Left cardiac atrium (tissue), 4 donors: ENCODE results near the gene UBE2U. TPM values are rescaled to one million over a fixed set of nuclear protein-coding genes. Genes with fewer than 3 reads are reported as not detected.
"Not testable (repeated sequence)": the region's sequence is repeated elsewhere in the genome, so short reads cannot be mapped to it uniquely, and the experiment has no call there.

Source experiments
- ATAC-seq, 2 donors: fragments of 200-7000 bp; cut with Tn5 transposase; one replicate each; pipeline ENCODE4 v1.9.1; 2020; ENCODE audit warnings: mild to moderate bottlenecking in 2 of 2, moderate library complexity in 2 of 2
- DNase-seq: peaks from one replicate; pipeline ENCODE4 v3.0.0-alpha.2; 2020
- intact Hi-C, 2 donors: fragments of 100-400 bp; cut with DNase I; formaldehyde crosslinking; loops; one replicate each; pipeline versions ENCODE4 v1.14.1 to v1.15.1; 2022 to 2023
- total RNA-seq, 2 donors: library from RNA; stranded (reverse); fragmentation: NEBNext Ultra II Directional; extraction: Animal tissue kit (Norgen Biotek cat#: 25700); gene quantifications; one replicate each; pipeline ENCODE4 v1.2.1, GENCODE V29; 2021
- donor health status: DM: no; HTN: yes; CAD: no.
- donor health status: DM: no; HTN: yes; CAD: no; lungs with severe emphysema.
- donor health status: DM: yes; HTN: yes; CAD: no.
- donor health status: Dilated cardiomyopathy.

Gene UBE2U
- total RNA-seq, 2 donors from 2014 or later: not detected

DNA sequence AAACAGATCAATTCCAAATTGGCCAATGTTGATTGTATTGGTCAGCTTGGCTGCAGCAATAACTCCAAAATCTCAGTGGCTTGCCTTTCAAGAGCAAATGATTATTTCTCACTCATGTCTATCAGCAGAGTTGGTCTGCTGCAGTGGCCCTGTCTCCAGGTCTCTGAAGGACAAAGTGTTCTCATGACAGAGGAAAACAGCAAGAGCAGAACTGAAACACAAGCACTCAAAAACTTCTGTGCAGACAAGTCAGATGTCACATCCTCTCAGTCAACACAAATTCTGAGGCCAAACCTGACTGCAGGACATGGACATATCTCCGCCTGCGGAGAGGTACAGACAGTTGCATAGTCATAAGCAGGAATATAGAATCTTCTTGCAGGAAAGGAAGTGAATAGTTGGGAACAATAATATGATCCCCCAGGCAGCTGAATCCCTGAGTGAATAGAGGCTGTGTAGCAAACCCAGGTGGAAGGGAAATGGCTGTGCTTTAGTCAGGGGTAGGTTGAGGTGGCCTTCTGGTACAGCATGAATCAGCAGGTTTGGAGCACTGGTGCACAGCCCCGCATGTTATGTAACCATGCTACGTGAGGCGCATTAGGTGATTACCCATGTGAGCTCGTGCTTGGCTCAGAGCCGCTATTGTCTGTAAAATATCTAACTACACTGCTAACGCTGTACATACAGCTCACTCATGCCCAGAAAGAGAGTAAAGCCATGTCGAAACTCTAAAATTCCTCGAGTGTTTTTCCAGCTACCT, 17.1 kb upstream of the UBE2U start:
- peak; percentile 26 to 57 for ATAC-seq
- no peak for DNase-seq
- intact Hi-C loops: no loop called here

GRCh38 chr1:64186898-64187280, 16.5 kb upstream of the UBE2U start:
- ATAC-seq (no peak), DNase-seq (no peak)
- intact Hi-C loops: no loop called here

- DNase-seq (no peak), ATAC-seq (no peak)
- intact Hi-C loops: no loop called here
These were observed 15.8 kb upstream of the UBE2U start for GRCh38 chr1:64187646-64188045.

DNA sequence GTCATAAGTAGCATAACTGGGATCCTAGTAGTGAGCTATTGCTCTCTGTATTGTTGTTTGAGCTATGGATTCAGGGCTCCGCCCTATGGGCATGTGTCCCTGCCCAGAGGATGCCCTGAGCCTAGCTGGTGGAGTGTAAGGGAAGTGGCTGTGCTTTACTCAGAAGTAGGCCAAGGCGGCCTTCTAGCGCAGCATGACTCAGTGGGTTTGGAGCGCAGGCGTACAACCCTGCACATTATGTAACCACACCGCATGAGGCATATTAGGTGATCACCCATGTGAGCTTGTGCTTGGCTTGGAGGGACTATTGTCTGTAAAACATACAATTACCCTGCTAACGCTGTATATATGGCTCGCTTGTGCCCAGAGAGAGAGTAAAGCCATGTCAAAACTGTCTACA, 11.1 kb upstream of the UBE2U start:
- no peak for DNase-seq
- ATAC-seq: no peak
- intact Hi-C loops: no loop called here

GRCh38 chr1:64194168-64195080, 9.0 kb upstream of the UBE2U start:
- ATAC-seq: no peak
- no peak for DNase-seq
- intact Hi-C loops: no loop called here

GRCh38 chr1:64195081-64195395, 8.4 kb upstream of the UBE2U start:
- ATAC-seq: no peak
- intact Hi-C loops: no loop called here

DNA sequence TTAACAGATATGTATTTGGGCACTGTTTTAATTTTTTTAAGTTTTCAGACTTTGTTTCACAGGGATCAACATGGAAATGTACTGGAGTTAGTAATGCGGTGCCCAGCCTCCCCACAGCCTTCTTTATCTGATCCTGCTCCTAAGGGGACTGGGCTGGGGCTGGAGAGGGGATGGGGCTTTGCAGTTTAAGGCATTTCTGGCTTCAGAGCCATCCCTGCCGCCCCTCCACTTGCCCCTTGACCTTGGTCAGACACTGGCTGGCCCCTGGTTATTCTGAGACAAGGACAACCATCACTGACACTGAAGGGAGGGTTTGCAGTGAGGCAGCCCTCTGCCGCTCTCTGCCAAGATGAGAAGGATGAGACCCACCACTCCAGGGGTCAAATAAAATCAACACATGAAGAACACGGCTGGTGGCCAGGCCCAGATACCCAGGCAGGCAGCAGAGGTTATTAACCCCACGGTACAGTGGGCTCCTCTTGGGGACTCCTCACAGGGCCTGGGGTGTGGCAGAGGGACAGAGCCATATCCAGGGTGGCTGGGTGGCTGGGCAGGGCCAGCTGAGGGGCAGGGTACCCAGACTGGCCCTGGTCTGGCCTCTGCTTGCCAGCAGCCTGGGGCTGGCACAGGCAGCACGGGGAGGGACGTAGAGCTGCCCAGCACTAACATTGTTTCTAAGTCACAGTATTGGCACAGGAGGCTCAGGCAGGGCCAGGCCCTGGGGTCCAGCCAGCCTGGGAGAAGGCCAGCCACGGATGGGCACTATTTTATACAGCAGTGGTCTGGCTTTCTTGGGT, 7.2 kb upstream of the UBE2U start:
- ATAC-seq (peak; percentile 49 to 76), DNase-seq (no peak)

More at GRCh38 chr1:64195081-64195395, 8.4 kb upstream of the UBE2U start:
- no peak for DNase-seq

DNA sequence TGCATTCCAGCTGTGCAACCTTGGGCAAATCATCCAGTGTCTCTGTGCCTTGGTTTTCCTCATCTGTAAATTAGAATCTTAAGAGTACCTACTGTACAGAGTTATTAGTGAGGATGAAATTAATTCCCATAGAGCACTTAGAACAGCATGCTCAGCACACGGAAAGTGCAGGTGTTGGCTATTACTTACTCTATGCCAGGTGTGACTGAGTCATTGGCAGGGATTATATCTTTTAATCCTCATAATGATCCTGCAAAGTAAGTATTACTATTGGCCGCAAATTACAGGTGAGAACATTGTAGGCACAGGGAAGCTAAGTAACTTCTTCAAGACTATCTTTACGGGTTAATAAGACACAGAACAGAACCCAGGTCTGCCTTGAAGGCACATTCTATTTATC, 6.3 kb upstream of the UBE2U start:
- ATAC-seq (no peak), DNase-seq (no peak)
- intact Hi-C loops: no loop called here

More for the DNA sequence above, 7.2 kb upstream of the UBE2U start:
- intact Hi-C loops: no loop called here

GRCh38 chr1:64199154-64199553, 4.3 kb upstream of the UBE2U start:
- DNase-seq (no peak), ATAC-seq (no peak)
- intact Hi-C loops: no loop called here

- intact Hi-C loops: no loop called here
- DNase-seq (no peak), ATAC-seq (no peak)
These were observed 3.4 kb upstream of the UBE2U start for GRCh38 chr1:64200064-64200463.

GRCh38 chr1:64209221-64209620, 5.8 kb downstream of the UBE2U start:
- no peak for DNase-seq
- ATAC-seq: no peak
- intact Hi-C loops: no loop called here

DNA sequence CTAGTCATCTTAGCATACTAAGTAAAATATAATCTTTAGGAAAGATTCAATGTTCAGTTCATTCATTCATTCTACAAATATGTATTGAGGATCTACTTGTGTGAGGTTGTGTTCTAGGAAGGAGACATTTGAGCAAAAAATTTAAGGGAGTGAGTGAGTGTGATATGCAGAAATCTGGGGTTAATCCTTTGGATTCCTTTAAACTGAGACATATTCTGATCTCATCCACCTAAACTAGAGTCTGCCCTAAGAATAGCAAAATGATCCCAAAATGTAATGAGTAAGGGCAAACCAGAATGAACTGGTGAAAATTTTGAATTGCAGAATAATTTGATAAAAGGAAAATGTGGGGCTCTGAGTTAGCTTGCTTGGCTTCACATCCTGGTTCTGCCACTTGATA, 8.6 kb downstream of the UBE2U start:
- ATAC-seq (peak in 1 of 2 donors; percentile 78), DNase-seq (no peak)
- intact Hi-C loops: no loop called here

DNA sequence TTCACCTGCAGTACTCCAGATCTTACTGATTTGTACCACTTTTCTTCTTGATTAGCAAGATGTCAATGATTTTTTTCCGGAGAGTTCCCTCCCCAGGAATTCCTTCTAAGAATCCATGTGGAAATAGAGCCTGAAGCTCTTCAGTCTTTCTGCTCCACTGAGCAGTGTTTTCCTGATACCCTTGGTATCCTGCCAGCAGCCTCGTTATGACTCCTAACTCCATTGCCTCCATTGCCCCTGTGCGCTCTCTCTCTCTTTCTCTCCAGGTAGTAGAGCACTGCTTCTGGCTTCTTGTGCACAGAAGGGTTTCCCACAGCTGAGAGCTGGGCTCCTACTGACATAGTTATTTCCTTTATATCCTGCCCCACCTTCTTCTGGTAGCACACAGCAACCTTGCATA, 12.2 kb downstream of the UBE2U start:
- no peak for ATAC-seq
- intact Hi-C loops: no loop called here

DNA sequence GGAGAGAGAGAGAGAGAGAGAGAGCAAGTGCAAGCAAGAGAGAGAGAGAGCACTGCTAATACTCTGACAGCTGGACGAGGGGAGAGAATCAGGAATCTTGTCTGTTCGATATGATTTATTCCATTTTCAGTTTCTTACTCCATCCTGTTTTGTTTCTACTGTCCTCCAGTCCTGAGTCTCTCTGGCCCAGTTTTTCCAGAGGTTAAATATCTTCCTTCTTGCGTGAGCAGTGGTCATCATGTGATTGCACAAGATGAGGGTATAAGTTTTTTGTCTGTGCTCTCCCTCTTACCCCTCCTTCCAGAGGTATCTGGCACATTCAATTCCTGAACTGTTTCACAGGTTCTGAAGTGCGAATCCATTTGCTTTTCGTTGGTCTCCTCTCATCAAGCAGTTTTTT, 16.8 kb downstream of the UBE2U start:
- ATAC-seq (peak in 1 of 2 donors; percentile 70), DNase-seq (no peak)
- intact Hi-C loops: no loop called here

More for the DNA sequence above, 12.2 kb downstream of the UBE2U start:
- no peak for DNase-seq

DNA sequence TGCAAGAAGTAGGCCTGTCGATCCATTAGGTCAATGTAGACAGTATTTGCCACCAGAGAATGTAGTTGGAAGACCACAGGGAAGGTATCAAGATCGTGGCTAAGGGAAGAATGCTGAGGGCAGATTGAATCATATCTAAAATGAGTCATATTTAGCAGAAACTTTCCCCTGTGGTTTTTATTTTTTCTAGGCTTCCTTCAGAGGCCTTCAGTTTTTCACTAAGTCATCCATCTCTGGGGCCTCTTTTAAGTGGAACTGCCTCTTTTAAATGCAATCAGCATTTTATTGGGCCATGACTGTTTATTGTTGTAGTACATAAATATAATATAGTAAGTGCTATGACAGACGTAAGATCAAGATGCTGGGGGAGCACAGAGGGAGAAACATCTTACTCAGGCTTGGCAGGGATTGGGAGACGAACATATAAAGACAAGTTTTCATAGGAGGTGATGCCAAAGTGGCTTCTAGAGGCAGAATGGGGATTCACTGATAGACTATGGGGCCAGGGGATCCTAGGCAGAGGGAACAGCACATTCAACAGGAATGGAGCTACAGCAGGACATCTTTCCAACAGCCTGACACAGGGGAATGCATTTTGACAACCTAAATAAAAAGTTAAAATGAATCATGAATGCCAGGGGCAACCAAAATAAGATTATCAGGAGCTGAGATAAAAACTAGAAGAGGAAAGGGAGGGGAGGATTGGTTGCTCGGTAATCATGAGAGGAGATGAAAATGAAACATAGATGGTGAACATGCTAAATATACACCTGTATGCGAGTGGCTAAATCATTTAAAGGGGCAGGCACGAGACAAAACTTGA, 20.1 kb downstream of the UBE2U start:
- peak in 1 of 2 donors; percentile 81 for ATAC-seq
- intact Hi-C loops: no loop called here
- DNase-seq: no peak

DNA sequence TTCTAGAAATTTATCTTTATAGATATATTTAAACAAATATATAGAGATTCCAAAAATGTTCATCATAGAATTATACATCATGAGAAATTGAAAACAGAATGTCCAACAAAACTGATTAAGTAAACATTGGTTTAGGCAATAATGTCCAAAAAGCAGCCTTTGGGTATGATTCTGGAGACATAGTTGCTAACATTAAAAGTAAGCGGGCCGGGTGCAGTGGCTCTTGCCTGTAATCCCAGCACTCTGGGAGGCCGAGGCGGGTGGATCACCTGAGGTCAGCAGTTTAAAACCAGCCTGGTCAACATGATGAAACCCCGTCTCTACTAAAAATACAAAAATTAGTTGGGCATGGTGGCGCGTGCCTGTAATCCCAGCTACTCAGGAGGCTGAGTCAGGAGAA, 20.8 kb downstream of the UBE2U start:
- ATAC-seq, intact Hi-C loops, DNase-seq: not testable (repeated sequence)

- DNase-seq: no peak
- ATAC-seq: no peak
- intact Hi-C loops: no loop called here
These were observed 24.9 kb downstream of the UBE2U start for GRCh38 chr1:64228167-64228957.

GRCh38 chr1:64229307-64229706, 25.9 kb downstream of the UBE2U start:
- intact Hi-C loops: no loop called here
- DNase-seq (no peak), ATAC-seq (peak; percentile 77 to 84)
